Measurements from ENCODE around the gene EDRF1. TPM values are rescaled to one million over a fixed set of nuclear protein-coding genes. Genes with fewer than 3 reads are reported as not detected.

Gene EDRF1
- total and polyA plus RNA-seq, 5 donors from 2014 or later = 12.8 to 52.3 (median 13.7) TPM

DNA sequence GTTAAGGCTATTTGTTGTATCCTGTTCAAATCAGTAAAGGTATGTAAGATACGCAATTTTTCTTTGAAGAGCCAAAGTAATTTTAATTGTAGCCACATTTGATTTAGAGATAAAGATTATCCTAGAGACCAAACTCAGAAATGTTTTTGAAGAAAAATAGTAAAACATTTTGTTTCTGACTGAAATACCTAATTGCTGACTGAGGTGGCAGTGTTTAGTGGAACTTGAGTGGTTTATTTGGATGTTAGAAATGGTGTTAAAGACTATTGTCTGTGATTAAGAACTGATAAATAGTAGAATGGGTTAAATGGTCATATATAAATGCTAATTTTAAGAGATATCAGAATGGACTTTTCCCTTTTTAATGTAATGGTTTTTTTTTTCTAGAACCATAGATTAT lies 15.3 kb downstream of the EDRF1 start:
- peaks cover 71% of the 10 kb centered on the region for H3K36me3 Mint-ChIP-seq

DNA sequence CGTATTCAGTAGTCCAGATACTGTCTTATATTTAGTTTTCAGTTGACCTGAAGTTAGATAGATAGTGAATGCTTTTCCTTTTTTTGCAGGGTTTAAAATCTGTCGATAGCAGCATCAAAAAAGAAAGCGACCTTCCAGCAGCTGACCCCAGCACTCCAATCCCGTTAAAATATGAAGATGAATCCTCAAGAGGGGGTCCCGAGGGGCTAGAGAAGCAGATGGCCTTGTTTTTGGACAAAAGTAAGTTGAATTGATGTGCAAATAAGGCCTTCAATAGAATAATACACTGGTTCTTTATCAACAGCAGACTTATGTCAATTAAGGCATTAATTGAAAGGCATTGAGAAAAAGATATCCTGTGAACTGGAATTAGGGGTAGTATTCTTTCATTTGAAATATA lies 18.7 kb downstream of the EDRF1 start:
- peaks cover 66% of the 10 kb centered on the region for H3K36me3 Mint-ChIP-seq
- Histone ChIP-seq H3K27me3 (ENCODE audit: control insufficient read depth, insufficient read depth, low read length) (no peaks in the 10 kb centered on the region), H3K4me3 (ENCODE audit: low read depth, low read length) (no peak overlapping the region), H3K36me3 (ENCODE audit: control insufficient read depth, insufficient read depth, low read length) (peaks cover 95% of the 10 kb centered on the region), H3K4me1 (ENCODE audit: control insufficient read depth, insufficient read depth, low read length, poor library complexity, severe bottlenecking) (no peaks in the 10 kb centered on the region), H3K9me3 (ENCODE audit: control insufficient read depth in 2 of 2, low read length in 2 of 2) (no peaks in the 10 kb centered on the region), H3K27ac (ENCODE audit: insufficient read depth, low read length, poor library complexity, severe bottlenecking) (no peak overlapping the region)
- no peaks in the 10 kb centered on the region for H3K27me3 Mint-ChIP-seq
- ATAC-seq (ENCODE audit: low read depth in 2 of 2) = no peak
- H3K9me3 Mint-ChIP-seq = no peaks in the 10 kb centered on the region
- no peak for DNase-seq
- peaks cover 0 to 5% (median 4%) of the 10 kb centered on the region in 4 donors for H3K4me1 Mint-ChIP-seq
- H3K27ac Mint-ChIP-seq = no peak overlapping the region
- no peak overlapping the region for H3K4me3 Mint-ChIP-seq

More for the DNA sequence above, 15.3 kb downstream of the EDRF1 start:
- H3K9me3 Mint-ChIP-seq = no peaks in the 10 kb centered on the region
- no peaks in the 10 kb centered on the region for H3K27me3 Mint-ChIP-seq
- no peak overlapping the region for H3K4me3 Mint-ChIP-seq
- Histone ChIP-seq H3K4me3 (ENCODE audit: low read depth, low read length) (no peak overlapping the region), H3K36me3 (ENCODE audit: control insufficient read depth, insufficient read depth, low read length) (peaks cover 96% of the 10 kb centered on the region), H3K4me1 (ENCODE audit: control insufficient read depth, insufficient read depth, low read length, poor library complexity, severe bottlenecking) (no peaks in the 10 kb centered on the region), H3K27ac (ENCODE audit: insufficient read depth, low read length, poor library complexity, severe bottlenecking) (no peak overlapping the region), H3K27me3 (ENCODE audit: control insufficient read depth, insufficient read depth, low read length) (no peaks in the 10 kb centered on the region), H3K9me3 (ENCODE audit: control insufficient read depth in 2 of 2, low read length in 2 of 2) (no peaks in the 10 kb centered on the region)
- DNase-seq (no peak), ATAC-seq (ENCODE audit: low read depth in 2 of 2) (no peak)
- H3K27ac Mint-ChIP-seq = no peak overlapping the region
- peaks cover 4 to 11% (median 10%) of the 10 kb centered on the region in 4 donors for H3K4me1 Mint-ChIP-seq

- Histone ChIP-seq H3K4me1 (ENCODE audit: control insufficient read depth, insufficient read depth, low read length, poor library complexity, severe bottlenecking) (no peaks in the 10 kb centered on the region), H3K27ac (ENCODE audit: insufficient read depth, low read length, poor library complexity, severe bottlenecking) (no peak overlapping the region), H3K36me3 (ENCODE audit: control insufficient read depth, insufficient read depth, low read length) (peaks cover 94% of the 10 kb centered on the region), H3K27me3 (ENCODE audit: control insufficient read depth, insufficient read depth, low read length) (no peaks in the 10 kb centered on the region), H3K4me3 (ENCODE audit: low read depth, low read length) (no peak overlapping the region), H3K9me3 (ENCODE audit: control insufficient read depth in 2 of 2, low read length in 2 of 2) (no peaks in the 10 kb centered on the region)
- Mint-ChIP-seq H3K27ac (no peak overlapping the region), H3K9me3 (peaks cover 0 to 2% (median 0%) of the 10 kb centered on the region in 7 donors), H3K4me1 (peaks cover 0 to 2% (median 0%) of the 10 kb centered on the region in 4 donors), H3K27me3 (no peaks in the 10 kb centered on the region), H3K4me3 (no peak overlapping the region), H3K36me3 (peaks cover 69% of the 10 kb centered on the region)
- no peak for ATAC-seq (ENCODE audit: low read depth in 2 of 2)
- no peak for DNase-seq
Measured at GRCh38 chr10:125739994-125740679, 20.6 kb downstream of the EDRF1 start.

DNA sequence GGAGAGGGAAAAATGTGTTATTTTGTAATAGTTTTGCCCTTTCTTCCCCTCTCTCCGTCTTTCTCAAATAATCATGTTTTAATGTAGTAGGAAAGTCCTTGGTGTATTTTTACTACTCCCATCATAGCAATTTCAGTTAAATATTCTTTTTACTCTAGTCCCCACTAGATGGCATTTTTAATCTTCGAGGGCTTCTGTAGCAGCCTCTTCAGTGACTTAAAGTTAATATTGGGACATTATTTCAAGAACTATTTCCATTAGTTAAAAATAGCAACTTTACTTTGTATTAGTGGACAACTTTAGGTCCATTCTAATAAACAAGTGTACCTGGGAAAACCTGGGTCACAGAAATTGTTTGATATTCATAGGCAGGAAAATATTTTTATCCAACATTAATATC lies 23.0 kb downstream of the EDRF1 start:
- ATAC-seq (ENCODE audit: low read depth in 2 of 2) (no peak), DNase-seq (peak in 1 of 3 donors; percentile 7)
- Mint-ChIP-seq H3K36me3 (peaks cover 69% of the 10 kb centered on the region), H3K27me3 (no peaks in the 10 kb centered on the region), H3K4me3 (no peak overlapping the region), H3K9me3 (peaks cover 0 to 2% (median 0%) of the 10 kb centered on the region in 7 donors), H3K4me1 (peaks cover 0 to 7% (median 4%) of the 10 kb centered on the region in 4 donors), H3K27ac (no peak overlapping the region)
- Histone ChIP-seq H3K27ac (ENCODE audit: insufficient read depth, low read length, poor library complexity, severe bottlenecking) (no peak overlapping the region), H3K27me3 (ENCODE audit: control insufficient read depth, insufficient read depth, low read length) (no peaks in the 10 kb centered on the region), H3K9me3 (ENCODE audit: control insufficient read depth in 2 of 2, low read length in 2 of 2) (no peaks in the 10 kb centered on the region), H3K4me1 (ENCODE audit: control insufficient read depth, insufficient read depth, low read length, poor library complexity, severe bottlenecking) (no peaks in the 10 kb centered on the region), H3K36me3 (ENCODE audit: control insufficient read depth, insufficient read depth, low read length) (peaks cover 93% of the 10 kb centered on the region), H3K4me3 (ENCODE audit: low read depth, low read length) (no peak overlapping the region)

GRCh38 chr10:125744909-125745308 lies 25.4 kb downstream of the EDRF1 start:
- Histone ChIP-seq H3K27ac (ENCODE audit: insufficient read depth, low read length, poor library complexity, severe bottlenecking) (no peak overlapping the region), H3K9me3 (ENCODE audit: control insufficient read depth in 2 of 2, low read length in 2 of 2) (no peaks in the 10 kb centered on the region), H3K27me3 (ENCODE audit: control insufficient read depth, insufficient read depth, low read length) (no peaks in the 10 kb centered on the region), H3K36me3 (ENCODE audit: control insufficient read depth, insufficient read depth, low read length) (peaks cover 92% of the 10 kb centered on the region), H3K4me1 (ENCODE audit: control insufficient read depth, insufficient read depth, low read length, poor library complexity, severe bottlenecking) (no peaks in the 10 kb centered on the region), H3K4me3 (ENCODE audit: low read depth, low read length) (no peak overlapping the region)
- H3K27me3 Mint-ChIP-seq = no peaks in the 10 kb centered on the region
- no peak overlapping the region for H3K4me3 Mint-ChIP-seq
- H3K27ac Mint-ChIP-seq = no peak overlapping the region
- DNase-seq = no peak
- peaks cover 70% of the 10 kb centered on the region for H3K36me3 Mint-ChIP-seq
- H3K9me3 Mint-ChIP-seq = peaks cover 0 to 2% (median 0%) of the 10 kb centered on the region in 7 donors
- peaks cover 0 to 7% (median 4%) of the 10 kb centered on the region in 4 donors for H3K4me1 Mint-ChIP-seq
- no peak for ATAC-seq (ENCODE audit: low read depth in 2 of 2)

DNA sequence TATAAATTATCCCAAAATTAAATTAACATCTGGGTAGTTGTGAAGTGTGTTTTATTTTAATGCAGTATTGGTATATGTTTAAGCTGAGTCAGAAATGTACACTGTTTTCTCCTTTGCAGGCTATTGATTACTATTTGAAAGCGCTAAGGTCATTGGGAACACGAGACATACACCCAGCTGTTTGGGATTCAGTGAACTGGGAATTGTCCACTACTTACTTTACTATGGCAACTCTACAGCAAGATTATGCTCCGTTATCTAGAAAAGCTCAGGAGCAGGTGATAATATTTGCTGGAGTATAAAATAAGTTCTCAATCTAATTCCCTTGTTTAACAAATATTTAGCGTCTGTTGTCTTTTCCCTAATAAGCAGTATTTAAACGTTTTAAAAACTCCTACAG lies 27.9 kb downstream of the EDRF1 start:
- Mint-ChIP-seq H3K27ac (no peak overlapping the region), H3K36me3 (peaks cover 72% of the 10 kb centered on the region), H3K9me3 (peaks cover 0 to 2% (median 0%) of the 10 kb centered on the region in 7 donors), H3K4me3 (no peak overlapping the region), H3K4me1 (peaks cover 0 to 5% (median 4%) of the 10 kb centered on the region in 4 donors), H3K27me3 (no peaks in the 10 kb centered on the region)
- no peak for DNase-seq
- Histone ChIP-seq H3K9me3 (ENCODE audit: control insufficient read depth in 2 of 2, low read length in 2 of 2) (no peaks in the 10 kb centered on the region), H3K27ac (ENCODE audit: insufficient read depth, low read length, poor library complexity, severe bottlenecking) (no peak overlapping the region), H3K4me1 (ENCODE audit: control insufficient read depth, insufficient read depth, low read length, poor library complexity, severe bottlenecking) (no peaks in the 10 kb centered on the region), H3K27me3 (ENCODE audit: control insufficient read depth, insufficient read depth, low read length) (no peaks in the 10 kb centered on the region), H3K4me3 (ENCODE audit: low read depth, low read length) (no peak overlapping the region), H3K36me3 (ENCODE audit: control insufficient read depth, insufficient read depth, low read length) (peaks cover 94% of the 10 kb centered on the region)
- no peak for ATAC-seq (ENCODE audit: low read depth in 2 of 2)

- Histone ChIP-seq H3K9me3 (ENCODE audit: control insufficient read depth in 2 of 2, low read length in 2 of 2) (no peaks in the 10 kb centered on the region), H3K4me3 (ENCODE audit: low read depth, low read length) (no peak overlapping the region), H3K4me1 (ENCODE audit: control insufficient read depth, insufficient read depth, low read length, poor library complexity, severe bottlenecking) (no peaks in the 10 kb centered on the region), H3K27me3 (ENCODE audit: control insufficient read depth, insufficient read depth, low read length) (no peaks in the 10 kb centered on the region), H3K27ac (ENCODE audit: insufficient read depth, low read length, poor library complexity, severe bottlenecking) (no peak overlapping the region), H3K36me3 (ENCODE audit: control insufficient read depth, insufficient read depth, low read length) (peaks cover 82% of the 10 kb centered on the region)
- no peaks in the 10 kb centered on the region for H3K27me3 Mint-ChIP-seq
- H3K36me3 Mint-ChIP-seq = peaks cover 59% of the 10 kb centered on the region
- H3K4me1 Mint-ChIP-seq = peaks cover 9 to 21% (median 15%) of the 10 kb centered on the region in 4 donors
- H3K27ac Mint-ChIP-seq = peak overlapping the region in 1 of 3 donors; percentile 76
- ATAC-seq (ENCODE audit: low read depth in 2 of 2) = no peak
- no peaks in the 10 kb centered on the region for H3K9me3 Mint-ChIP-seq
- H3K4me3 Mint-ChIP-seq = no peak overlapping the region
- no peak for DNase-seq
Measured at GRCh38 chr10:125756196-125756595, 36.7 kb downstream of the EDRF1 start.

Measured in CD4-positive, CD25-positive, alpha-beta regulatory T cell (primary cell).